Muscle layer of colon (tissue), 2 donors: ENCODE results near the gene HMX1.

Experiments used
- H3K27ac ChIP-seq: one replicate; pipeline ENCODE4 v1.7.0; 2013; ENCODE audit warnings: low read depth, mild to moderate bottlenecking, low read length, moderate library complexity
- H3K27me3 ChIP-seq, 2 donors: one replicate each; pipeline ENCODE4 v1.7.0; 2013; ENCODE audit warnings: low read length in 2 of 2, mild to moderate bottlenecking in 2 of 2; ENCODE audit not compliant: insufficient read depth in 2 of 2, control insufficient read depth in 1 of 2
- H3K36me3 ChIP-seq: one replicate; pipeline ENCODE4 v1.7.0; 2013; ENCODE audit warnings: mild to moderate bottlenecking, low read length; ENCODE audit not compliant: insufficient read depth
- H3K4me1 ChIP-seq: one replicate; pipeline ENCODE4 v1.7.0; 2013; ENCODE audit warnings: mild to moderate bottlenecking, low read length; ENCODE audit not compliant: insufficient read depth
- H3K4me3 ChIP-seq, 2 donors: one replicate each; pipeline ENCODE4 v1.7.0; 2013; ENCODE audit warnings: low read length in 2 of 2, low read depth in 1 of 2, mild to moderate bottlenecking in 1 of 2, moderate library complexity in 1 of 2
- H3K9ac ChIP-seq: one replicate; pipeline ENCODE4 v1.7.0; 2013; ENCODE audit warnings: low read length
- H3K9me3 ChIP-seq: one replicate; pipeline ENCODE4 v1.7.0; 2013; ENCODE audit warnings: mild to moderate bottlenecking, low read length
- donor health status: abdominal sarcoma.
- donor health status: Adenocarcinoma of cecum.

Gene HMX1

GRCh38 chr4:8872402-8873291 lies 1.0 kb upstream of the HMX1 start:
- H3K27me3 ChIP-seq, result peaks cover 36 to 71% of the 10 kb centered on the region in 2 donors
- no peak overlapping the region for H3K9ac ChIP-seq
- no peaks in the 10 kb centered on the region for H3K4me1 ChIP-seq
- H3K36me3 ChIP-seq, result no peaks in the 10 kb centered on the region
- H3K9me3 ChIP-seq, result no peaks in the 10 kb centered on the region
- H3K27ac ChIP-seq, result no peak overlapping the region
- H3K4me3 ChIP-seq, result no peak overlapping the region

- H3K27ac ChIP-seq, result no peak overlapping the region
- H3K27me3 ChIP-seq, result peaks cover 32 to 76% of the 10 kb centered on the region in 2 donors
Measured at GRCh38 chr4:8870647-8871416, 807 bp downstream of the HMX1 start.

GRCh38 chr4:8869898-8870646 lies 1.6 kb downstream of the HMX1 start:
- Histone ChIP-seq H3K27me3 (peaks cover 25 to 83% of the 10 kb centered on the region in 2 donors), H3K36me3 (no peaks in the 10 kb centered on the region), H3K9me3 (no peaks in the 10 kb centered on the region), H3K4me3 (no peak overlapping the region), H3K27ac (no peak overlapping the region), H3K4me1 (no peaks in the 10 kb centered on the region), H3K9ac (no peak overlapping the region)

More at GRCh38 chr4:8870647-8871416, 807 bp downstream of the HMX1 start:
- no peaks in the 10 kb centered on the region for H3K36me3 ChIP-seq
- H3K4me1 ChIP-seq, result no peaks in the 10 kb centered on the region
- no peak overlapping the region for H3K4me3 ChIP-seq
- no peak overlapping the region for H3K9ac ChIP-seq
- no peaks in the 10 kb centered on the region for H3K9me3 ChIP-seq

DNA sequence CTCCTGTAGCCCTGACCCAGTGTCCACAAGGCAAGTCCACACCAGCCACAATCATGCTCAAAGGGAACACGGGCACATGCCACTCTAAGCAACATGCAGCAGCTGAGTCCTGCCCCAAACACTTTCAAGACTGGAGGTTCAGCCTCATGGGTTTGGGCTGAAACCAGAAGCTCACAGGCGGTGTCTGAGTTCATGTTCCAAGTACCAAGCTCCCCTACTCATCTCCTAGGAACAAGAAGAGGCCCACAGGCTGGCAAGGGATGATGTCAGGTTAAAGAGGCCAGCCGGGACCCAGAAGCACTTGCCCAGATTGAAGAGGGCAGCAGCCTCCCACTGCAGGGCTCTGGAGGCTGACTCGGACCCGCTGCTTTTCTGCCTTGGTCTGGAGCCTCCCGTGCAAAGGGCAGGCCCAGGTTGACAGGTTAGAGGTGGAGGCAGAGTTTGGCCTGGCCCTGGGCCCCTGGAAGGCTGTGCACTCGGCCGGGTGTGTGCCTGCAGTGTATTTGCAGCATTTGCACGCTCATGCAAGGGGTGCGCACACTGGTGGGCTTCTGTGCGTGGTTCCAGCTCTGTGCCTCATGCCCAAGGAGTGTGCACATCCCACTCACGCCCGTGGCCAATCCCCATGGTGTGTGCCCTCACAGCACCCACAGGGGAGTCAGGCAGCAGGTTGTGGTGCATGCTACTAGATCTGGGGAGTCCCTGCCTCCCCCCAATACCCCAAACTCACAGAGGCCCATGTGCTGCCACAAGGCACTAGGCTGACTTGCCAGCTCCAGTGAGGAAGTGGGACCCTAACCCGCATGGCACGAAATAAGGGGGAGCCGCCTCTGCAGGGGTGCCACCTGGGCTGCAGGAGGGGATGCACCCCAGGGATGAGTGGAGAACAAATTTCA lies 2.4 kb downstream of the HMX1 start:
- Histone ChIP-seq H3K4me3 (no peak overlapping the region), H3K9ac (no peak overlapping the region), H3K4me1 (no peaks in the 10 kb centered on the region), H3K9me3 (no peaks in the 10 kb centered on the region), H3K27ac (no peak overlapping the region), H3K36me3 (no peaks in the 10 kb centered on the region), H3K27me3 (peaks cover 25 to 85% of the 10 kb centered on the region in 2 donors)

GRCh38 chr4:8868321-8869001 lies 3.2 kb downstream of the HMX1 start:
- peaks cover 23 to 85% of the 10 kb centered on the region in 2 donors for H3K27me3 ChIP-seq
- H3K36me3 ChIP-seq, result no peaks in the 10 kb centered on the region
- no peaks in the 10 kb centered on the region for H3K9me3 ChIP-seq
- no peaks in the 10 kb centered on the region for H3K4me1 ChIP-seq
- no peak overlapping the region for H3K27ac ChIP-seq
- H3K9ac ChIP-seq, result no peak overlapping the region
- no peak overlapping the region for H3K4me3 ChIP-seq

DNA sequence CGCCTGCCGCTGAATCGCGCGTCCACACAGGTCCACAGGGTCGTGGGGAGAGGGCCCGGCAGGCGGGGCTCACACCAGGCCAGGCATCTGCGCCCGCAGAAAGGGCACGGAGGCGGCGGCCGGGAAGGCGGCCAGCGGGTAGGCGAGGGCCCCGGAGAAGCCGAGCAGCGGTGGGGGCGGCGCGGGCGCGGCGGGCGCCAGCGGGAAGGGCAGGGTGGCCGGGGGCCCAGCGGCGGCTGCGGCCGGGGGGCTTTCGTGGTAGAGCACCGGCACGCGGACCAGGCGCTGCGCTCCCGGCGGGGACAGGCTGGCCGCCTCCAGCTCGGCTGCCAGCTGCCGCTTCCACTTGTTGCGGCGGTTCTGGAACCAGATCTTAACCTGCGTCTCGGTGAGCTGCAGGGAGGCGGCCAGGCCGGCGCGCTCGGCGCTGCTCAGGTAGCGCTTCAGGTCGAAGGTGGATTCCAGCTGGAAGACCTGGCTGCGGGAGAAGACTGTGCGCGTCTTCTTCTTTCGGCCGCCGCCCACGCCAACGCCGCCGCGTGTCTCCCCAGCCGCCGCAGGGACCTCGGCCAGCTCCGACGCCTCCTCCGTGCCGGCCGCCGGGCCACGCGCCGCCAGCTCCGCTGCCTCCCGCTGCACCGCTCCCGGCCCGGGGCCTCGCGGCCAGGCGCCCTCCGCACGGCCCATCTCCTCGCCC lies 3.9 kb downstream of the HMX1 start:
- H3K9ac ChIP-seq, result no peak overlapping the region
- H3K27me3 ChIP-seq, result peaks cover 17 to 85% of the 10 kb centered on the region in 2 donors
- H3K9me3 ChIP-seq, result no peaks in the 10 kb centered on the region
- no peaks in the 10 kb centered on the region for H3K36me3 ChIP-seq
- no peak overlapping the region for H3K27ac ChIP-seq
- no peak overlapping the region for H3K4me3 ChIP-seq
- H3K4me1 ChIP-seq, result no peaks in the 10 kb centered on the region

GRCh38 chr4:8866828-8867623 lies 4.6 kb downstream of the HMX1 start:
- H3K27ac ChIP-seq, result no peak overlapping the region
- no peak overlapping the region for H3K9ac ChIP-seq
- H3K36me3 ChIP-seq, result no peaks in the 10 kb centered on the region
- no peaks in the 10 kb centered on the region for H3K4me1 ChIP-seq
- peaks cover 13 to 84% of the 10 kb centered on the region in 2 donors for H3K27me3 ChIP-seq
- no peak overlapping the region for H3K4me3 ChIP-seq
- H3K9me3 ChIP-seq, result no peaks in the 10 kb centered on the region

- no peak overlapping the region for H3K27ac ChIP-seq
Measured at GRCh38 chr4:8866421-8866820, 5.2 kb downstream of the HMX1 start.

DNA sequence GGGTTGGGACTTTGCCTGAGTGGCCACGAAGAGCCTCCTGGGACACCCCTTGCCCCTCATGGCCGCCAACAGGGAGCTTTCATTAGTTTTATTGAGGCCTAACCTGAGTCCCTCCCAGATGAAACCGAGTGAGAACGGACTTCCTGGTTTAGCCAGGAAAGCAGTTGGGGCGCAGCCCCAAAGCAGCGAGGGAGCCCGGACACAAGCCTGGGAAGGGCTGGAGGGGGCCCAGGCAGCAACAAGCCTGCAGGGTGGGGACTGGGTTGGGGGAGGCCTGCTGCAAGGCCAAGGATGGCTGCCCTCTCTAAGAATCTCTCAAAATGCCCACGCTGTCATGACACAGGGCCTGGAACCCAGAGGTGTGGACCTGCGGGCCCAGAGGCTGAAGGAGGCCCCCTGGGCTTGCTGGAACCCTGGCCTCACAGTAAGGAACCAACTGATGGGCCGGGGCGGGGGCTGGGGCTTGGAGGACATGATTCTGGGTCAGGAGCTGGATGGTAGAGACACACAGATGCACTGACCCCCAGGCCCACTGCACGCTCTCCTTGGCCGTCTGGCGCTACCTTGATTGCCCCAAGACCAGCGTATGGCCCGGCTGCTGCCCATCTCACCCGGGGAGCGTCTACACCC lies 5.8 kb downstream of the HMX1 start:
- Histone ChIP-seq H3K4me3 (no peak overlapping the region), H3K27ac (no peak overlapping the region), H3K9ac (no peak overlapping the region), H3K9me3 (no peaks in the 10 kb centered on the region), H3K4me1 (no peaks in the 10 kb centered on the region), H3K36me3 (no peaks in the 10 kb centered on the region), H3K27me3 (peaks cover 13 to 92% of the 10 kb centered on the region in 2 donors)

More at GRCh38 chr4:8866421-8866820, 5.2 kb downstream of the HMX1 start:
- Histone ChIP-seq H3K27me3 (peaks cover 13 to 89% of the 10 kb centered on the region in 2 donors), H3K36me3 (no peaks in the 10 kb centered on the region), H3K4me1 (no peaks in the 10 kb centered on the region), H3K9me3 (no peaks in the 10 kb centered on the region), H3K4me3 (no peak overlapping the region), H3K9ac (no peak overlapping the region)
